Measurements from ENCODE around the gene IFT81.

The IFT81 gene

DNA sequence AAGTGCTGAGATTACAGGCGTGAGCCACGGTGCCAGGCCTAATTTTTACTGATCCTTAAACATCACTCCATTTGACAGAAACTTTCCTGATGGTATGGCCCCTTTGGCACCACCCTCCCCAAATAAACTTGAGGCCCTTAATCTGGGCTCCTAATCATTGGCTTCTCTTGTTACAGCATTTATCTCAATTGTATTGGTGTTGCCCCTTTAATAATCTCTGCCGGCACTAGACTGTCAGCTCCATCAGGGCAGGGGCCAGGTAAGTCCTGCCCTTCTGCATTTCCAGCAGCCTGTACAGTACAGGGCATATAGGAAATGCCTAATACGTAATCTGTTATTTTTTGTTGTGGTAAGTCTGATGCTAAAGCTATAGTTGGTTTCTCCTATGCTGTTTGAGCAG, 1.2 kb upstream of the IFT81 start:
- H3K4me3 ChIP-seq (ENCODE audit: low read depth, low read length), result no peak overlapping the region
- ChIA-PET POLR2A (interaction anchor here (1.1 kb wide), 1 partner anchor 14 kb away, joined by 3 read pairs; no protein-coding TSS in a partner anchor), CTCF (interaction anchor here (1.1 to 1.2 kb wide), 2 partner anchors 8 to 18 kb away, joined by 4 read pairs; no protein-coding TSS in a partner anchor)
- no peak for DNase-seq (ENCODE audit: low read depth, low spot score)
- TF ChIP-seq, protein P1, sequence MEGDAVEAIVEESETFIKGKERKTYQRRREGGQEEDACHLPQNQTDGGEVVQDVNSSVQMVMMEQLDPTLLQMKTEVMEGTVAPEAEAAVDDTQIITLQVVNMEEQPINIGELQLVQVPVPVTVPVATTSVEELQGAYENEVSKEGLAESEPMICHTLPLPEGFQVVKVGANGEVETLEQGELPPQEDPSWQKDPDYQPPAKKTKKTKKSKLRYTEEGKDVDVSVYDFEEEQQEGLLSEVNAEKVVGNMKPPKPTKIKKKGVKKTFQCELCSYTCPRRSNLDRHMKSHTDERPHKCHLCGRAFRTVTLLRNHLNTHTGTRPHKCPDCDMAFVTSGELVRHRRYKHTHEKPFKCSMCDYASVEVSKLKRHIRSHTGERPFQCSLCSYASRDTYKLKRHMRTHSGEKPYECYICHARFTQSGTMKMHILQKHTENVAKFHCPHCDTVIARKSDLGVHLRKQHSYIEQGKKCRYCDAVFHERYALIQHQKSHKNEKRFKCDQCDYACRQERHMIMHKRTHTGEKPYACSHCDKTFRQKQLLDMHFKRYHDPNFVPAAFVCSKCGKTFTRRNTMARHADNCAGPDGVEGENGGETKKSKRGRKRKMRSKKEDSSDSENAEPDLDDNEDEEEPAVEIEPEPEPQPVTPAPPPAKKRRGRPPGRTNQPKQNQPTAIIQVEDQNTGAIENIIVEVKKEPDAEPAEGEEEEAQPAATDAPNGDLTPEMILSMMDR (IDR thresholded peaks at IDR 0.05; ENCODE audit: insufficient read depth, low read length, missing control alignments), result no peak

DNA sequence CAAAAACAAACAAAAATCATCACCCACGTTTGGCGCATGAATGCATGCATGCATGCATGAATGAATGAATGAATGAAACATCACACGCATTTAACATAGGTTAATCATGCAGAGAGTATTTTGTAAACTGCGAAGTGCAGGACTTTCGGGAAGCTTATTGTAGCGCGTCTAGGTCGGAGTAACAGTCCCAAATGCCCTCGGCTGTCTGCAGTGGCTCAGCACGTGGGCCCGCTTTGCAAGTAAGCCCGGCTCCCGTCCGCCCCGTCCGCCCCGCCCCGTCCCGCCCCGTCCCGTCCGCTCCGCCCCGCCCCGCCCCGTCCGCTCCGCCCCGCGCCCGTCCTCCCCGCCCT, 263 bp upstream of the IFT81 start:
- POLR2A ChIA-PET, result interaction anchor here (0.7 to 1.1 kb wide), 4 partner anchors 14 to 156 kb away, joined by 3 to 5 read pairs (median 4); no protein-coding TSS in a partner anchor
- CTCF ChIA-PET, result interaction anchor here (1.1 to 1.3 kb wide), 4 partner anchors 9 to 21 kb away, joined by 3 to 4 read pairs (median 4); no protein-coding TSS in a partner anchor
- TF ChIP-seq, protein P1 (IDR thresholded peaks at IDR 0.05; ENCODE audit: insufficient read depth, low read length, missing control alignments), result no peak
- DNase-seq (ENCODE audit: low read depth, low spot score), result no peak
- H3K4me3 ChIP-seq (ENCODE audit: low read depth, low read length), result no peak overlapping the region

DNA sequence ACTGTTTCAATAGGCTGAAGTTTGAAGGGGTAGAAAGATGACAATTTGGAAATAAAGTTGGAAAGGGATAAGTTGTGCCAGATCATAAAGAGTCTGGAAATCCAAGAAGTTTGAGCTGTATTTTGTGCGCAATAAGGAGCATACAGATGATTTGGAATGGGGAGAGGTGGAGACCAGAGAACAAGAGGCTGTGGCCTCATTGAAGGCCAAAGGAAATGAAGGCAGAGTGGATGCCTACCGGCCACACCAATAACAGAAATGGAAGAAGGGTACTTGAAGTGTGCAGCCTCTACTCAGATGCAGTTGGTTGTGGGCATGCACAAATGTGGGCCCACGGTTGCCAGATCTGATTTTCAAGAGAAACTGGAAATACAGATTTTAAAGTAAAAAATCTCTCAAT, 2.4 kb downstream of the IFT81 start:
- no peak for DNase-seq (ENCODE audit: low read depth, low spot score)
- H3K4me3 ChIP-seq (ENCODE audit: low read depth, low read length), result no peak overlapping the region
- CTCF ChIA-PET, result interaction anchor here (0.9 to 1.1 kb wide), 2 partner anchors 13 to 98 kb away, joined by 3 read pairs; no protein-coding TSS in a partner anchor
- TF ChIP-seq, protein P1 (IDR thresholded peaks at IDR 0.05; ENCODE audit: insufficient read depth, low read length, missing control alignments), result no peak
- POLR2A ChIA-PET, result interaction anchor here (0.6 kb wide), 1 partner anchor 50 kb away, joined by 3 read pairs; no protein-coding TSS in a partner anchor

DNA sequence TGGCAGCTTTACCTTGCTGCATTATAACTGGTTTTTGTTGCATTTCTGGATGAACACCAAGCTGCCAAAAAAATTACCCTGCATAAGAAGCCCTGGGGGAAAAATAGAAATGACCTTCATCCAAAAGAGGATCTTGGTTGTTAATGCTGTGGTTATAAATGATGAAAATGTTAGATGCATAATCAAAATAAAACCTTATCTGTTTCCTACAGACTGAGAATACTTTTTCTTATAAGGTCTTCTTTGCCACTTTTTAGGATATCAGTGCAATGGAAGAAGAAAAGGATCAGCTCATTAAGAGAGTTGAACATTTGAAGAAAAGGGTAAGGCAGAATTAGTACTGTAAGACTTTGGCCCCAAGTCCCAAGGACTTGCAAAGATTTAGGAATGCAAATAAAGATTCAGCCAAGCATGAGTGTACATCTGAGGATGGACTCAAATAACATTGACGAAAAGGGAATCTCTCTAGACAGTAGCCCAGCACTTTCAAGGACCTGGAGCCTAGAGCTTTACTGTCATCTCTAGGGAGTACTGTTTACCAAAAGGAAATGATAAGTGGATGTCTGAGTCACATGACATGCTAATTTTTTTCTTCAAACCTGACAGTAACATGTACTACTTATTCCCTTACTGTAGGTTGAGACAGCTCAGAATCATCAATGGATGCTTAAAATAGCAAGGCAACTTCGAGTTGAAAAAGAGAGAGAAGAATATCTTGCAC, 10.7 kb downstream of the IFT81 start:
- H3K4me3 ChIP-seq (ENCODE audit: low read depth, low read length), result no peak overlapping the region
- ChIA-PET CTCF (interaction anchor here (0.9 to 1.1 kb wide), 3 partner anchors 10 to 297 kb away, joined by 3 to 4 read pairs (median 4); partner anchors contain the start of gene IFT81), POLR2A (interaction anchor here (0.7 to 1.0 kb wide), 2 partner anchors 40 to 92 kb away, joined by 3 read pairs; no protein-coding TSS in a partner anchor)
- TF ChIP-seq, protein P1 (IDR thresholded peaks at IDR 0.05; ENCODE audit: insufficient read depth, low read length, missing control alignments), result no peak
- peak; percentile 71 for DNase-seq (ENCODE audit: low read depth, low spot score)

DNA sequence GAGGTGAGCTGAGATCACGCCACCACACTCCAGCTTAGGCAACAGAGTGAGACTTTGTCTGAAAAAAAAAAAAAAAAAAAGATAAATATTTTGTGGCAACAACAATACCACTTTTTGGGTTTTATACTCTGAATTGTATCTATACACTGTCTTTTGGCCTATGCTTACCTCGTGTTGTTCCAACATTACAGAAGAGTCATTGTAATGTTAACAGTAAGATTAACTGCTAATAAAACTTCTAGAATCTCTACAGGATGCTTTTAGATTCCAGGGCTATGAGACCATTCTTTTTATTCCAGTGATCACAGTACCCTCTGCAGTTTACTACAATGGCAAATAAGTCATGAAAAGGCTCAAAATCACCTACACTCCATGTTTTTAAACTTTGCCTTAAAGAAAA, 11.6 kb downstream of the IFT81 start:
- TF ChIP-seq, protein P1 (IDR thresholded peaks at IDR 0.05; ENCODE audit: insufficient read depth, low read length, missing control alignments), result no peak
- no peak overlapping the region for H3K4me3 ChIP-seq (ENCODE audit: low read depth, low read length)
- no peak for DNase-seq (ENCODE audit: low read depth, low spot score)
- ChIA-PET POLR2A (no interaction called here), CTCF (interaction anchor here (1.1 kb wide), 1 partner anchor 296 kb away, joined by 4 read pairs; no protein-coding TSS in a partner anchor)

DNA sequence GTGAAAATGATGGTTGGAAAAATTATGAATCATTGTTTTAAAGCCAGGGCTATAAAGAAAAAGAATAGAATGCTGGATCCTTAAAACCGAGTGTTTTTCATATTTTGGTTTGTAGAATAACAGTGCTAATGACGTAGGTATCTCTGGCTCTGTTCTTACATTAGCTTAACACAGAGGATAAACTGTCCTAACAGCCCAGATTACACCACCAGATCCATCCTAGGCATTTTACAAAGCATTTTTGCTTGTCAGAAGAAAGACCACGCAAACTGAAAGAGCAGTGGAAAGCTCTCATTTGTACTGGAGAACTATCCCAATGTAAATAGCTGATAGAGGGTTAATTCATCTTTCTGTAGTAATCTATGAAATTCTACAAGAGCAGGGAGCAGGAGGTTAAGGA, 13.6 kb downstream of the IFT81 start:
- ChIA-PET POLR2A (interaction anchor here (0.6 to 0.7 kb wide), 2 partner anchors 14 to 41 kb away, joined by 3 to 5 read pairs; partner anchors contain the start of gene IFT81), CTCF (interaction anchor here (1.5 kb wide), 1 partner anchor 38 kb away, joined by 3 read pairs; no protein-coding TSS in a partner anchor)
- TF ChIP-seq, protein P1 (IDR thresholded peaks at IDR 0.05; ENCODE audit: insufficient read depth, low read length, missing control alignments), result no peak
- H3K4me3 ChIP-seq (ENCODE audit: low read depth, low read length), result no peak overlapping the region
- DNase-seq (ENCODE audit: low read depth, low spot score), result no peak
